Activated CD8-positive, alpha-beta T cell treated with anti-CD3 and anti-CD28 coated beads for 36 hours (primary cell): ENCODE data around the gene UGP2. TPM values are rescaled to one million over a fixed set of nuclear protein-coding genes. Genes with fewer than 3 reads are reported as not detected.
"Not testable (repeated sequence)": the region's sequence is repeated elsewhere in the genome, so short reads cannot be mapped to it uniquely, and the experiment has no call there.

Experiments
- ATAC-seq: fragments of 200-7000 bp; cut with Tn5 transposase; one replicate; pipeline ENCODE4 v1.10.0; 2021; ENCODE audit warnings: mild to moderate bottlenecking, moderate library complexity
- CTCF ChIA-PET: fragments of 350-600 bp; sonication (Branson Sonifier 250); formaldehyde crosslinking; loops from one replicate; lab custom pipeline; 2021; ENCODE audit warnings: antibody characterized with exemption; lab: Charles Lee
- POLR2A ChIA-PET: fragments of 350-600 bp; sonication (Branson Sonifier 250); formaldehyde crosslinking; loops from one replicate; lab custom pipeline; 2021; ENCODE audit warnings: antibody characterized with exemption; lab: Charles Lee
- DNase-seq: peaks from one replicate; pipeline ENCODE4 v3.0.0-alpha.2; 2020
- H3K27ac Mint-ChIP-seq: one replicate; pipeline ENCODE4 v1.8.0; 2021; ENCODE audit warnings: mild to moderate bottlenecking, mixed read lengths
- H3K27me3 Mint-ChIP-seq: one replicate; pipeline ENCODE4 v1.8.0; 2021; ENCODE audit warnings: mixed read lengths
- H3K36me3 Mint-ChIP-seq: one replicate; pipeline ENCODE4 v1.8.0; 2021; ENCODE audit warnings: low read depth, mixed read lengths
- H3K4me1 Mint-ChIP-seq: one replicate; pipeline ENCODE4 v1.8.0; 2021; ENCODE audit warnings: low read depth, mixed read lengths
- H3K4me3 Mint-ChIP-seq: one replicate; pipeline ENCODE4 v1.8.0; 2021; ENCODE audit warnings: mild to moderate bottlenecking, moderate library complexity, mixed read lengths
- H3K9me3 Mint-ChIP-seq: one replicate; pipeline ENCODE4 v1.8.0; 2021; ENCODE audit warnings: mixed read lengths
- CTCF ChIP-seq: fragments of 200-600 bp; IDR thresholded peaks from one replicate; pipeline ENCODE4 v1.8.0; 2022; ENCODE audit warnings: antibody characterized with exemption, mild to moderate bottlenecking
- intact Hi-C: fragments of 100-400 bp; cut with micrococcal nuclease; formaldehyde crosslinking; loops from one replicate; pipeline ENCODE4 v1.10.0; 2022
- total RNA-seq, 2 experiments: library from RNA; stranded (reverse); gene quantifications; one replicate each; pipeline ENCODE4 v1.2.3, GENCODE V29; 2021

Gene UGP2
- total RNA-seq, 2 experiments from 2014 or later = 81.4 to 83.7 TPM

DNA sequence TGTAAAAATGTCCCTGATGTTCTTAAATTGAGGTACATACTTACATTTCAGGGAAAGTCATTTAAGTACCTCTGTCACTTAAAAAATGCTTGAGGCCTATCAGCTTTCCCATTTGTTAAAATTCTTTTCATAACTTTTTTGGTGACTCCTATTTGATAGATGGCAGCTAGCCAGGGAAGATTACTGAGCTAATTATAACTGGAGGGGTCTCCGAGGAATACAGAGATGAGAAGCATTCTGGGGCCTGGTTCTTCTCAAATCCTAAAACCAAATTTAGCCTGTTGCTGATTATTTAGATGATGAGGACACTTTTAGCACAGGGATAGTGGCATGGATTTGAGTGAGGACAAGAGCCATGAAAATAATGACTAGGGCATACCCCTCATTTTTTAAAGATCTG, 4.8 kb downstream of the UGP2 start:
- no peaks in the 10 kb centered on the region for H3K27me3 Mint-ChIP-seq
- H3K4me3 Mint-ChIP-seq = no peak overlapping the region
- intact Hi-C loops = loop anchor here (10.0 kb wide), 2 partner anchors 262 to 478 kb away; partner anchors contain the start of genes MDH1 and WDPCP
- ChIA-PET CTCF (interaction anchor here (1.1 to 8.0 kb wide), 3 partner anchors 9 to 14 kb away, joined by 4 to 51 read pairs (median 8); no protein-coding TSS in a partner anchor), POLR2A (interaction anchor here (1.1 kb wide), 1 partner anchor 36 kb away, joined by 3 read pairs; no protein-coding TSS in a partner anchor)
- peaks cover 6% of the 10 kb centered on the region for H3K9me3 Mint-ChIP-seq
- DNase-seq (no peak), ATAC-seq (no peak)
- H3K36me3 Mint-ChIP-seq = peaks cover 34% of the 10 kb centered on the region
- H3K27ac Mint-ChIP-seq = no peak overlapping the region
- H3K4me1 Mint-ChIP-seq = peaks cover 63% of the 10 kb centered on the region
- TF ChIP-seq CTCF = no peak

- DNase-seq, H3K27me3 Mint-ChIP-seq, POLR2A ChIA-PET, H3K4me3 Mint-ChIP-seq, ATAC-seq, H3K9me3 Mint-ChIP-seq, H3K27ac Mint-ChIP-seq: not testable (repeated sequence)
- intact Hi-C loops = loop anchor here (10.0 kb wide), 2 partner anchors 263 to 477 kb away; partner anchors contain the start of genes MDH1 and WDPCP
- Mint-ChIP-seq H3K36me3 (peaks cover 26% of the 10 kb centered on the region), H3K4me1 (peaks cover 70% of the 10 kb centered on the region)
- CTCF ChIA-PET = interaction anchor here (8.0 kb wide), 1 partner anchor 13 kb away, joined by 51 read pairs; no protein-coding TSS in a partner anchor
Measured at GRCh38 chr2:63847571-63847970, 5.9 kb downstream of the UGP2 start.

- POLR2A ChIA-PET = interaction anchor here (1.3 to 8.0 kb wide), 2 partner anchors 7 to 261 kb away, joined by 3 to 58 read pairs; partner anchors contain the start of genes MDH1, UGP2 and WDPCP
- intact Hi-C loops = loop anchor here (10.0 kb wide), 2 partner anchors 265 to 475 kb away; partner anchors contain the start of genes MDH1 and WDPCP
- DNase-seq = no peak
- Mint-ChIP-seq H3K36me3 (peaks cover 20% of the 10 kb centered on the region), H3K9me3 (peaks cover 8% of the 10 kb centered on the region), H3K27ac (peak overlapping the region; percentile 38), H3K4me1 (peaks cover 71% of the 10 kb centered on the region), H3K27me3 (no peaks in the 10 kb centered on the region), H3K4me3 (no peak overlapping the region)
- no peak for TF ChIP-seq CTCF
- CTCF ChIA-PET = interaction anchor here (0.9 to 5.8 kb wide), 3 partner anchors 8 to 11 kb away, joined by 3 to 34 read pairs (median 3); partner anchors contain the start of gene UGP2
- ATAC-seq = no peak
Measured at GRCh38 chr2:63849381-63850203, 7.9 kb downstream of the UGP2 start.

- ATAC-seq (no peak), DNase-seq (no peak)
- H3K4me3 Mint-ChIP-seq = no peak overlapping the region
- H3K4me1 Mint-ChIP-seq = peaks cover 68% of the 10 kb centered on the region
- intact Hi-C loops = no loop called here
- ChIA-PET POLR2A (interaction anchor here (8.0 kb wide), 1 partner anchor 8 kb away, joined by 58 read pairs; the partner anchor contains the start of gene UGP2), CTCF (interaction anchor here (0.5 to 5.8 kb wide), 3 partner anchors 9 to 247 kb away, joined by 3 to 34 read pairs (median 3); partner anchors contain the start of gene UGP2)
- H3K36me3 Mint-ChIP-seq = peaks cover 20% of the 10 kb centered on the region
- H3K9me3 Mint-ChIP-seq = peaks cover 8% of the 10 kb centered on the region
- no peaks in the 10 kb centered on the region for H3K27me3 Mint-ChIP-seq
- no peak for TF ChIP-seq CTCF
- H3K27ac Mint-ChIP-seq = no peak overlapping the region
Measured at GRCh38 chr2:63850204-63850571, 8.5 kb downstream of the UGP2 start.

GRCh38 chr2:63850649-63851048, 9.0 kb downstream of the UGP2 start:
- CTCF ChIA-PET = interaction anchor here (0.5 to 5.8 kb wide), 2 partner anchors 10 to 247 kb away, joined by 3 to 34 read pairs; no protein-coding TSS in a partner anchor

More at GRCh38 chr2:63850649-63851048, 9.0 kb downstream of the UGP2 start:
- H3K27ac Mint-ChIP-seq = no peak overlapping the region
- DNase-seq (no peak), ATAC-seq (peak; percentile 75)
- POLR2A ChIA-PET = interaction anchor here (8.0 kb wide), 1 partner anchor 8 kb away, joined by 58 read pairs; the partner anchor contains the start of gene UGP2
- H3K27me3 Mint-ChIP-seq = no peaks in the 10 kb centered on the region
- no peak overlapping the region for H3K4me3 Mint-ChIP-seq
- peaks cover 18% of the 10 kb centered on the region for H3K36me3 Mint-ChIP-seq
- H3K9me3 Mint-ChIP-seq = peaks cover 8% of the 10 kb centered on the region
- intact Hi-C loops = no loop called here
- H3K4me1 Mint-ChIP-seq = peaks cover 66% of the 10 kb centered on the region
- TF ChIP-seq CTCF = no peak
